ENCODE data around the gene PKDCC.

DNA sequence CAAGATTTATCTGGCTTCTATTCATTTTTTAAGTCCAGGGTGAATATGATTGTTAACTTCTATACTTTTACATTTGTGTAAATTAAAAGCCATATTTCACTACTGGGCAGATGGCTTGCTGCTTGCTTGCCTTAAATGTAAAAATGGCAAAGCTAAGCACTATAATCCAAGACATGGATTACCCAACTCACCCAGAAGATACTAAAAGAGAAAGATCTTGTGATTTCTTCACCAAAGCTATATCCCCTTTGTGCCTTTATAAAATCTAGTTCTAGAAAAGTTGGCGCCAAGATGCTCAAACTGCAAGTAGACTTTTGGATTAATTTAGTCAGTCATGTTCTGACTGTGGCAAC, 48.7 kb upstream of the PKDCC start:
- TF ChIP-seq, protein P1, sequence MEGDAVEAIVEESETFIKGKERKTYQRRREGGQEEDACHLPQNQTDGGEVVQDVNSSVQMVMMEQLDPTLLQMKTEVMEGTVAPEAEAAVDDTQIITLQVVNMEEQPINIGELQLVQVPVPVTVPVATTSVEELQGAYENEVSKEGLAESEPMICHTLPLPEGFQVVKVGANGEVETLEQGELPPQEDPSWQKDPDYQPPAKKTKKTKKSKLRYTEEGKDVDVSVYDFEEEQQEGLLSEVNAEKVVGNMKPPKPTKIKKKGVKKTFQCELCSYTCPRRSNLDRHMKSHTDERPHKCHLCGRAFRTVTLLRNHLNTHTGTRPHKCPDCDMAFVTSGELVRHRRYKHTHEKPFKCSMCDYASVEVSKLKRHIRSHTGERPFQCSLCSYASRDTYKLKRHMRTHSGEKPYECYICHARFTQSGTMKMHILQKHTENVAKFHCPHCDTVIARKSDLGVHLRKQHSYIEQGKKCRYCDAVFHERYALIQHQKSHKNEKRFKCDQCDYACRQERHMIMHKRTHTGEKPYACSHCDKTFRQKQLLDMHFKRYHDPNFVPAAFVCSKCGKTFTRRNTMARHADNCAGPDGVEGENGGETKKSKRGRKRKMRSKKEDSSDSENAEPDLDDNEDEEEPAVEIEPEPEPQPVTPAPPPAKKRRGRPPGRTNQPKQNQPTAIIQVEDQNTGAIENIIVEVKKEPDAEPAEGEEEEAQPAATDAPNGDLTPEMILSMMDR (IDR thresholded peaks at IDR 0.05): no peak
- TF ChIP-seq EP300 (IDR thresholded peaks at IDR 0.05) (no peak), POLR2A (IDR thresholded peaks at IDR 0.05) (no peak)

Data from tibial nerve (tissue), 4 donors.